Superior temporal gyrus (tissue), 1 donor: ENCODE data around the gene SKI.

Source experiments
- DNase-seq: peaks from one replicate; pipeline ENCODE4 v3.0.0-alpha.2; 2016; ENCODE audit errors: extremely low spot score

SKI gene

DNA sequence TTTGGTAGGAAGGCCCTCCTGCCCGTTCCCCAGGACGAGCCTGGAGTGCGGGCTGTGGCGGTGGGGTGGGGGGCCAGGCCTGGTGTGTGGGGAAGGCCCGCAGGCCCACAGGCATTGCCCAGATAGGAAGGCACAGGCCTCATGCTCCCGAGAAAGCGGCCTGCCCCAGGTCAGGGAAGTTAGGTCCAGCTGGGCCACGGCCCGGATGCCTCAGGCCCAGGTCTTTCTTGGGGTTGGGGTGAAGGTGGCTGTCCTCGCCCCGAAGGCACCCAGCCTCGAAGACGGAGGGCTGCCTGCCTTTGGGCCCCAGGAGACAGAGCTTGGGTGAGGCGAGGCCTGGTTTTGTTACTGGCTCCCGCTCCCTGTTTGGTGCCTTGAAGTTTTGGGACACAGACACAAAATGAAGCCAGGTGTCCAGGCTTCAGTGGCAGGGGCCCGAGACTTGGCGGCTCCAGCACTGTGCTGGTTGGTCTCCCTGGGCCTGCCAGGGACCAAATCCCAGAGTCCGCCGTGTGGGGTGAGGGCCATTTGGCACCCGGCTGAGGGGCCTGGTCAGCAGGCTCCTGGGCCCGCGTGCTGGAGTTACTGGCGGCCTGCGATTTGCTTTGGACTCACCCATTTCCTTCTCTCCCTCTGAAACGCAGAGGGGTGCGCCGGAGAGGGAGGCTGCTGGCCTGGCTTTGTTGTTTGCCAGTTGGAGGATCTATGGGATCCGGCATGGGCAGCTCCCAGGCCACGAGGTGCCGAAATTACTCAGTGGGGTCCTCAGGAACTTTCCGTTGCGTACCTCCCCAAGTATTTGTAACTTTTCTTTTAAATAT lies 2.0 kb downstream of the SKI start:
- DNase-seq: no peak

GRCh38 chr1:2230781-2231531 lies 2.8 kb downstream of the SKI start:
- DNase-seq: peak; percentile 82

GRCh38 chr1:2231532-2232254 lies 3.6 kb downstream of the SKI start:
- DNase-seq: peak; percentile 55

- no peak for DNase-seq
Measured at GRCh38 chr1:2232255-2232915, 4.3 kb downstream of the SKI start.

- no peak for DNase-seq
Measured at GRCh38 chr1:2232916-2233438, 4.9 kb downstream of the SKI start.

GRCh38 chr1:2233468-2233867 lies 5.3 kb downstream of the SKI start:
- DNase-seq: no peak

GRCh38 chr1:2233997-2234761 lies 6.1 kb downstream of the SKI start:
- no peak for DNase-seq

DNA sequence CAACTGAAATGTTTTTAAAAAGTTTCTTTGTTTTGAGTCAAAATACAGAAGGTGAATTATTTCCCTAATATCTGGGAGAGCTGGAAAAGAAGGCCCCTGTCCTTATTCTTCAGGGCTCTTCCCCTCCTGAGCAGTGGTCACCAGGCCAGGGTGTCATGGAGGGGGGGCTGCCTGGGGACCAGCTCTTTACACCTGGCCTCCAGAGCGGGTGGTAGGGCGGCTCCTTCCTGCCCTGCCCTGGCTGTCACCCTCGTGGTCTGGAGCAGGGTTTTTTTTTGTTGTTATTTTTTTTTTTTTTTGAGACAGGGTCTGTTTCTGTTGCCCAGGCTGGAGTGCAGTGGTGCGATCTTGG lies 6.6 kb downstream of the SKI start:
- DNase-seq: no peak

GRCh38 chr1:2235300-2235998 lies 7.3 kb downstream of the SKI start:
- no peak for DNase-seq

DNA sequence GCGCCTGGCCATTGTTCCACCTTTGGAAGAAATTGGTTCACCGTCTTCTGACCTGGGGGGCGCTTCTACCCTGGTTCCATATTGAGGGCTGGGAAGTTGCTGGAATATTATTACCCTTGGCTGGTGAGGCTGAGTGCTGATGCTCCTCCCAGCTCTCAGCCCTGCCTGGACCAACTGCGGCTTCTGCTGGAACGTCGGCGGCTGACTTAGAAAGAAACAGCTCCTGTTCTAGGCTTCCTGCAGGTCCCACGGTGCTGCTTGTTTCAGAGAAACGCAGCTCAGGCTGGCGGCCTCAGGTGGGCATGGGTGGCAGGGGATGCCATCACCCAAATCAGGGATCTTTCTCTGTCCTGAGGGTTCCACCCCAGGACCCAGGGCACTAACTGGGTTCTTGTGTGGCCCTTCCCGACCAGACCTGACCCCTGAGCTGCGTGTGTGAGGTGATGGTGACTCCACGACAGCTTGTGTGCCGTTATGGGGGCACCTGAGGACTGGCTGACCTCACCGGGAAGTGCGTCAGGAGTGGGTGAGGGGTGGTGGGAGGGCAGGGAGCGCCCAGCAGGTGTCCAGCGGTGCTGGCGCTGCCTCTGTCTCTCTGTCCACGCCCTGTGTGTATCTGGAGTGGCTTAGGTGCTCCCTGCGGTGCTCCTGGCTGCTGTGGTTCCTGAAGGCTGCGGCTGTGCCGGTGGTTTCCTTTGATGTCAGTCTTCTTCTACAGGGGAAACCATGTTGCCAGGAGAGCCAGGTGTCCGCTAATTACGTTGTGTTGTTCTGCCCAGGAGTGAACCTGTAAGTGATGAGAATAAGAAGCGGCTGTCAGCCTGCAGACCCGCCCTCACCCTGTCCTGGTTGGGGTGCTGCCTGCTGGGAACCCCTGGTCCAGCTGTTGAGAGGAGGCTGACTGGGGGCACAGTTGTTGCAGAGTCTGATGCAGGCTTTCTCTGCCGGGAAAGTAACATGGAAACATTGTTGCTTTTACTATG lies 8.9 kb downstream of the SKI start:
- no peak for DNase-seq

DNA sequence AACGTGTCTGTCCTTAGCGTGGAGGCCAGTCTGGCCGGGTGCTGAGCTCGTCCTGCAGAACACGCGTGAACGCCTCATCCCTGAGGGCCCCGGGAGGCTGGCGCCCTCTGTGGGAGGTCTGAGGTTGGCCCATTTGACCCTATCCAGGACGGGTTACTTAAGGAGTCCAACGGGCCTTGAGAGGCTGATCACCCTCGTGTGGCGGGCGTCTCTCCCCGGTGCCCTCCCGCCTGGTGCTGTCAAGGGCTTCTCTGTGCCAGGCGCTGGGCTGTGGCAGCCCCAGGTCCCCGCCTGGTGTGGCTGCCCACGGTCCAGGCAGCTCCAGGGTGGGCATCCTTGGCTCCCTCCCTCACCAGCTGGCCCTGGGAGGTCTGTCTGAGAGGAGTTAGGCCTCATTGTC lies 9.7 kb downstream of the SKI start:
- no peak for DNase-seq

- no peak for DNase-seq
Measured at GRCh38 chr1:2238361-2239012, 10.4 kb downstream of the SKI start.

DNA sequence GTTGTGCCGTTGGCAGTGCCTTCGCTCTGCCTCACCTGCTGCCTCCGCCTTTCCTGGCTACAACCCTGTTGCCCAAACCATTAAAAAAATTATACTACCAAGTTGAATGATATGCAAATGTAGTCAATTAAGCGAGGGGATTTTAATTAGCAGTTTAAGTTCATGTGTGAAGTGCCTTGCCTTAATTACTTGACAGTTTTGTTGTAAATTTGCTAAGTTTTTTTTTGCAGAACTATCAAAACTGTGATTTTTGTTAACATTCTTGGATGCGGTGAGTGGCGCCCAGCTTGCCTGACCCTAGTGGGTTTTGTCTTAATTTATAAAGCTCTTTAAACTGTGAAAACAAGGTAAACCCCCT lies 10.9 kb downstream of the SKI start:
- DNase-seq: no peak

DNA sequence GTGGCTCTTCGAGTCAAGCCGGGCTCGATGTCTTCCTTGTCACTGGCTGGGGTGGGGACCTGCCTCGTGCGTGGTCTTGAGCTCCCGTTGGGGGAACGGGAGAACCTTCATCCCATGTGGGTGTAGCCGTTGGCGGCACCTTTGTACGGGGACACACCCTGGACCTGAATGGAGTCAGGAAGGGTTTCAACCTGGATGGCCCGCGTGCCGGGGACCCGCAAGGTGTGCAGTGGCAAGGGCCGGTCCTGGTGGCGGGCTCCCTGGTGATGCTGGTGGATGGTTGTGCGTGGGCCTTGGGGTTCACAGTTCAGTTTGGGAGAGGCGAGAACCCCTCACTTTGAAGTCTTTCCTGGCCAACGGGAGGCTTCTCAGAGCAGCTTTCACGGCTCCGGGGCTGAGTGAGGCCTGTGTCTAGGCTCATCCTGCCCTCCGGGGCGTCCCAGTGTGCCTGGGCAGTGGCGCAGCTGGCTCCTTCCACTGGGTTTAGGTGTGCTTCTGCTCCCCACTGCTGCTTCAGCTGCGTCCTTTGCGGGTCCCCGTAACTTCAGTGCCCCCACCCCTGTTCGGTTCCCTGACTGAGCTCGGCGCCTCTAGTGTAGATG lies 11.4 kb downstream of the SKI start:
- no peak for DNase-seq

DNA sequence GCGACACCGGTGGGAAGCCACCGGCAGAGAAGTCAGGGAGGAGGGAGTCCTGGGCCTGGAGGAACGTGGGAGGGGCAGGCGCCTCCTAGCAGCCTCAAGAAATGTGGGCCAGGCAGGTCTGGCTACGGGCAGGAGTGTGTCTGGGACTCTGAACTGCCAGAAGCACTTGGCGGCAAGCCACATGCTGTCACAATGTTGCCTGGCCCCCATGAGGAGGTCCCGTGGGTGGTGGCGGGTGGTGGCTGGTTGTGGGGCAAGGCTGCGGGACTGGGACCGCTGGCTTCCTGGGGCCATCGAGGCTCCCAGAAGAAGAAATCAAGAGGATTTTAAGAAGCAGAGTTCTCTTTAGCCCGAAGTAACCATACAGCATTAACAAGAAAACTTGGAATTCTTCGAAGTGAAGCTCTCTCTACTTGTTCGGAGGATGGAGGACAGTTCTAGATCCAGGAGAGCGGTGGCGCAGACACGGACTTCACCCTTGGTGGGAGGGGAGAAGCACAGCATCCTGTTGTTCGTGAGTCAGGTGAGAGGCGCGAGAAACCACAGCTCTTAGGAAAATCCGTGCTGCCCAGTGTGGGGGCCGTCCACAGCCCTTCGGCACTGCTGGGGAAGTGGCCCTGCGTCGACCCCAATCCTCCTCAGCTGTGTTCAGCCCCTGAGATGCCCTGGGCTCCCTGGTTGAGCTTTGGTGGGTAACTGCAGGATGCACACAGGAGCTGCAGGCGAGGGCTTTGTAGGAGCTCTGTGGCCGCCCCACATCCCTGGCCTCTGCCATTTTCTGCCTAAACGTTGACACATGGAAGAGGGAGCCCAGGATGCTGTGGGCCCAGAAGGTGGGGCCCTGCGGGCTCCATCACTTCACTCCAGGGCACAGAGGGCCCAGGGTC lies 12.4 kb downstream of the SKI start:
- DNase-seq: peak; percentile 57

DNA sequence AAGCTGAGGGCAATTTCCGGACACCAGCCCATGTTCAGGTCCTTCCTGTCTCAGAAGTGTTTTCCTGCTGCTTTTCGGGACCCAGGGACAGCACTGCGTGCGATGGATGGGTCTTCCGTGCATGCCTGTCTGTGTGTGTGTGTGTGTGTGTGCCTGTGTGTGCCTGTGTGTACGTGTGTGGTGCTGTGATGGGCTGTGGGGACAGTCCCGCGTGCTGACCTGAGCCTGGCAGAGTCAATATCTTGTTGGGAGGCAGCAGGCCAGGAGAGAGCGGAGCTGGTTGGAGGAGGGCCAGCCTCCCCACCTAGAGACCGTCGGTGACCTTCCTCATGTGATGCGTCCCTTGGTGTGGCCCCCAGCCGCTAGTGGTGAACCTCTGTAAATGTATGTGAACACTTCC lies 13.7 kb downstream of the SKI start:
- no peak for DNase-seq
